Activated CD4-positive, alpha-beta T cell treated with anti-CD3 and anti-CD28 coated beads, Interleukin-2, amount 10 ng/mL, durations not matched to agents 24 days and 14 days (primary cell): Measurements from ENCODE around the gene MRPL47. TPM values are rescaled to one million over a fixed set of nuclear protein-coding genes. Genes with fewer than 3 reads are reported as not detected.
"Not testable (repeated sequence)": the region's sequence is repeated elsewhere in the genome, so short reads cannot be mapped to it uniquely, and the experiment has no call there.

Source experiments
- DNase-seq: peaks from one replicate; pipeline ENCODE4 v3.0.0; 2022
- H3K27ac Mint-ChIP-seq: one replicate; pipeline ENCODE4 v1.8.0; 2022; ENCODE audit warnings: mild to moderate bottlenecking, mixed read lengths
- H3K27me3 Mint-ChIP-seq: one replicate; pipeline ENCODE4 v1.8.0; 2022; ENCODE audit warnings: mixed read lengths
- H3K36me3 Mint-ChIP-seq: one replicate; pipeline ENCODE4 v1.8.0; 2022; ENCODE audit warnings: low read depth, mild to moderate bottlenecking, mixed read lengths
- H3K4me1 Mint-ChIP-seq: one replicate; pipeline ENCODE4 v1.8.0; 2021; ENCODE audit warnings: mixed read lengths
- H3K4me3 Mint-ChIP-seq: one replicate; pipeline ENCODE4 v1.8.0; 2022; ENCODE audit warnings: mild to moderate bottlenecking, moderate library complexity, mixed read lengths
- H3K9me3 Mint-ChIP-seq: one replicate; pipeline ENCODE4 v1.8.0; 2021; ENCODE audit warnings: mixed read lengths
- intact Hi-C: fragments of 100-400 bp; cut with micrococcal nuclease; formaldehyde crosslinking; loops from one replicate; pipeline ENCODE4 v1.15.1; 2023
- total RNA-seq: library from RNA; stranded (reverse); gene quantifications from 2 replicates; pipeline ENCODE4 v1.2.3, GENCODE V29; 2022

MRPL47 gene
- total RNA-seq = 66.6 and 68.2 TPM in 2 replicates

DNA sequence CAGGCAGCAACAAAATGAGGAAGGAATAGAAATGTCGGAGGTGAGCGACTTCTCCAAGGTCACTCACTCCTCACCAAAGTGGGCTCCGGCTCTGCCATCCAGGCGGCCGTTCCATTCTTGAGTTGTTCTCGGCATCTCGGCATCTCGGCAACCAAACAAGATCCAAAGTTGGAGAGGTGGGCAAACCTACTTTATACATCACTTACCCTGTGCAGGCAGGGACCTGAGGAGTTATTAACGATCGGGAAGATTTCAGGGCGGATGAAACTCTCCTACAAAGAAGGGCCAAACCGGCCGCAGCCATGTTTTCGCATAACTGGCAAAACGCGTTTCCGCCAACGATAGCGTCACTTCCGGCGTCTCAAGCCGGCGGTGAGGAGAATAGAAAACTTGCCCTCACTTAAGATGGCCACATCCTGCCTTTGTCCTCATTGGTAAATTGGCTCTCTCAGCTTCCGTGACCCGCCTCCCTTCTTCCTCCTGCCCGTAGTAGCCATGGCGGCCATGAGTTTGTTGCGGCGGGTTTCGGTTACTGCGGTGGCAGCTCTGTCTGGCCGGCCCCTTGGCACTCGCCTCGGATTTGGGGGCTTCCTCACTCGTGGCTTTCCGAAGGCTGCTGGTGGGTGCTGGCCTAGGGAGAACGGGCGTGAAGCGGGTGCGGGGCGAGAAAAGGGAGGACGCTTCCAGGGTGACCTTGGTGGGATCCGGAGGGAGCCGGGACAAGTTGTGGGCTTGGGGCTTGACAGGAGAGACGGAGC lies at the start of gene MRPL47, which contains the start of gene NDUFB5:
Gene MRPL47, minus strand, starts transcription at position 318 of the 758 bp plus-strand sequence. Its CDS starts 14 bp downstream, at position 304.
Gene NDUFB5, plus strand, starts transcription at position 474 of the 758 bp plus-strand sequence. Its CDS starts 22 bp downstream, at position 496.
- Mint-ChIP-seq H3K9me3 (no peaks in the 10 kb centered on the region), H3K4me3 (peak within 1 kb of the TSS; percentile 99), H3K27ac (peak within 1 kb of the TSS; percentile 100), H3K4me1 (peaks cover 34% of the 10 kb centered on the region), H3K27me3 (no peaks in the 10 kb centered on the region), H3K36me3 (peaks cover 36% of the 10 kb centered on the region)
- intact Hi-C loops = loop anchor here (1.0 to 5.0 kb wide), 6 partner anchors 41 to 998 kb away; partner anchors contain the start of genes GNB4, MFN1, TTC14 and ZMAT3
- peak; percentile 98 for DNase-seq

DNA sequence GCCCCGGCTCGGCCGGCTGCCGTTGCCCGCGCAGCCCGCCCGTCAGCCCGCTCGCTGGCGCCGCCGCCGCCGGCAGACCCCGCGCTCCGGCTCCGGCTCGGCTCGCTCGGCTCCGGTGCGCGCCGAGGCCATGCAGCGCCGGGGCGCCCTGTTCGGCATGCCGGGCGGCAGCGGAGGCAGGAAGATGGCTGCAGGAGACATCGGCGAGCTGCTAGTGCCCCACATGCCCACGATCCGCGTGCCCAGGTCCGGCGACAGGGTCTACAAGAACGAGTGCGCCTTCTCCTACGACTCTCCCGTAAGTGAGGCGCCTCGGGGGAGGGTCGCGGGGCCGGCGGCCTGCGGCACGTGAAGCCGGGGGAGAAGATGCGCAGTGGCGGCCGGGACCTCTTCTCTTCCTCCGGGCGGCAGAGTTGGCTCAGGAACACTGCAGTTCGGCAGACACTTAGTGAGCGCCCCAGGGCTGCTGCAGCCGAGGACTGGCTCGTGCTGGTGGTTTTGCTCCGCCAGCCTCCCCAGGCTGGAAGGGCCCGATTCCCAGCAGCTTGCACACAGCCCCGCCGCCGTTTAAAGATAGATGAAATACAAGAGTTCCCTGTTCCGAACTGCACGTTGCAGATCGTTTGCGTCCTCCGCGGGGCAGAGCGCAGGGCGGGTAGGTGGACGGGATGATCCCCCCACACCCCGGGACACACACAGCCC lies 48.8 kb upstream of the MRPL47 start:
- Mint-ChIP-seq H3K27ac (peak overlapping the region; percentile 92), H3K9me3 (no peaks in the 10 kb centered on the region)

DNA sequence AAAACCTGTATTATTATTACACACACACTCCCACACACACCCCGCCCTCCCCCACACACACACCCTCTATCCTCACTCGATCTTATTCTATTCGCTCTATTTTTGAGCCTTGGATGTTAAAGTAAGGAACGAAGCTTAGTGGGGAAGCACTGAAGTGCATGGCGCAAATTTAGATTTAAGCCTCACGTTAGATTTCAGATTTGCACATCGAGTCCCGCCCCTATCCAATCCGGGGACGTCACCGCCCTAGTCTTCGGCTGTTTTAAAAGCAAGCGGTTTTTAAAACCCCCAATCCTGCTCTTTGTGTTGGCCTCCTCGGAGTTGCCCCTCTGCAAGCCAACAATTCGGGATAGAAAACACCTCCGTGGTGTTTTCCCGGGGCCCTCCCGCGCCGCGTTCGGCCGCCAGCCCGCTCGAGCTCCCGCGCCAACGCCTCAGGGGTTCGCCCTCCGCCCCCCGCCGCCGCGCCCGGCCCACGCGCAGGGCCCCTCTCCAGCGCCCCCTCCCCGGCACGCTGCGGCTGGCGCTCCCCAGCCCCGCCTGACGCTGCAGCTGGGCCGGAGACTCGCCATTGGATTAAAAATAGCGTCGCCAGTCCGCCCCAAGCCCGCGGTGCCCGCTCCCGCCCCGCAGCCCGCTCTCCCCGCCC lies 48.1 kb upstream of the MRPL47 start, which contains the start of gene USP13:
Gene USP13, plus strand, starts transcription at position 594 of the 649 bp plus-strand sequence. CDS start 186 bp downstream, outside the sequence.
- DNase-seq = peak; percentile 88
- Mint-ChIP-seq H3K9me3 (no peaks in the 10 kb centered on the region), H3K27ac (peak within 1 kb of the TSS; percentile 92), H3K4me3 (peak within 1 kb of the TSS; percentile 93), H3K27me3 (peaks cover 15% of the 10 kb centered on the region), H3K4me1 (peaks cover 16% of the 10 kb centered on the region), H3K36me3 (peaks cover 8% of the 10 kb centered on the region)
- intact Hi-C loops = loop anchor here (1.0 to 2.0 kb wide), 3 partner anchors 43 to 950 kb away; partner anchors contain the start of genes ACTL6A and TTC14

More for the DNA sequence above, 48.8 kb upstream of the MRPL47 start:
- peaks cover 8% of the 10 kb centered on the region for H3K36me3 Mint-ChIP-seq
- peak overlapping the region; percentile 93 for H3K4me3 Mint-ChIP-seq
- peaks cover 17% of the 10 kb centered on the region for H3K4me1 Mint-ChIP-seq
- intact Hi-C loops = loop anchor here (1.0 to 2.0 kb wide), 2 partner anchors 90 to 949 kb away; partner anchors contain the start of genes ACTL6A and TTC14
- peaks cover 15% of the 10 kb centered on the region for H3K27me3 Mint-ChIP-seq
- peak; percentile 89 for DNase-seq

DNA sequence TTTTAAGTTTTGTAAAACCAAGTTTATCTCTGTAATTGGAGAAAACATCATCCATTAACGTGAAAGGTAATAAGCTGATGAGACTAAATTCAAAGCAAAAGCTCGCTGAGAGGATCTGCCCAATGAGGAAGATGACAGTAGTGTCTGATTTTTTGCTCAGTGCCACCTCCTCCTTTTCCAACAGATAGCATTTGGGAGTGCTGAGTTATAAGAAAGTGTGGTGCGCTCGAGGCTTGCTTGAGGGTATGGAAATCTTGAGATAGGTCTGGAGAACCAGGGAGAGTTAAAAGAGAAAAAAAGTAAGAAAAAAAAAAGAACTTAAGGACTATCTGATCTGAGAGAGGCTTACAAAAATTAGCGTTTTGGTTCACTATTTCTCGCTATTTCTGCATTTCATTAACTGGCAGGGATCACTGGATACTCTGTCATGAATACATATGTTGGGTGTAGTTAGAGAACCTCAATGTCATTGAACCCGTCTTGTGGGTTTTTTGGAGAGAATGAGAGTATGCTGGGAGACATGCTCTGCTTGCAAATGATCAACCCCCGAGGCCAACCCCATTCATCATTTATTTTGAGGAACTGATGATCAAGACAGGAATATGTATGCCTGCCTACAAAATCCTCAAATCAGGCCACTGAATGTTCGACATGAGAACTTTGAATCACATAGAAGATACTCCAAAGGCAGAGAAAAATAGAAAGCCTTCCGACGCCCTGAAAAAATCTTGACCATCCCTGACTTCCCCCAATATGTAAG lies 47.4 kb upstream of the MRPL47 start:
- H3K4me3 Mint-ChIP-seq = peak overlapping the region; percentile 93
- H3K4me1 Mint-ChIP-seq = peaks cover 16% of the 10 kb centered on the region
- intact Hi-C loops = loop anchor here (1.0 to 2.0 kb wide), 2 partner anchors 43 to 89 kb away; partner anchors contain the start of gene ACTL6A
- peak overlapping the region; percentile 15 for H3K27ac Mint-ChIP-seq
- peaks cover 16% of the 10 kb centered on the region for H3K27me3 Mint-ChIP-seq
- no peaks in the 10 kb centered on the region for H3K9me3 Mint-ChIP-seq
- DNase-seq = no peak
- peaks cover 8% of the 10 kb centered on the region for H3K36me3 Mint-ChIP-seq

DNA sequence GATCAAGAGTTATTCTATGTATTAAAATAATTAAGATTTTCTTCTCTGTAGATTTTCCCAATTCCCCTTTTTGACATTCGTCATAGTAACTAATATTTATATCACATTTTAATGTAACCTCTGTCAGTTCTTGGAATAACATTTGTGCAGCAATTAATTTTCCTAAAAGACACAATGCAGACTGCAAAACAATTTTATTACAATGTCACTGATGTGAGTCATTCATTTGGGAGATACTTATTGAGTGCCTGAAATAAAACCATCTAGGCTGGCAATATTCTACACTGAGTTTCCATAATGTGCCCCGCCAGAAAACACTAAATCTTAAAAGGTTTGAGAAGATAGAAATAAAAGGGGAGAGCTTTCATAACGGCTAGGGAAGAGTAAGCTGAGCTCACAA lies 41.7 kb upstream of the MRPL47 start:
- H3K9me3 Mint-ChIP-seq = no peaks in the 10 kb centered on the region
- H3K27me3 Mint-ChIP-seq = peaks cover 10% of the 10 kb centered on the region
- no peak overlapping the region for H3K4me3 Mint-ChIP-seq
- H3K27ac Mint-ChIP-seq = no peak overlapping the region
- intact Hi-C loops = no loop called here
- no peaks in the 10 kb centered on the region for H3K36me3 Mint-ChIP-seq
- no peak for DNase-seq
- peaks cover 3% of the 10 kb centered on the region for H3K4me1 Mint-ChIP-seq

DNA sequence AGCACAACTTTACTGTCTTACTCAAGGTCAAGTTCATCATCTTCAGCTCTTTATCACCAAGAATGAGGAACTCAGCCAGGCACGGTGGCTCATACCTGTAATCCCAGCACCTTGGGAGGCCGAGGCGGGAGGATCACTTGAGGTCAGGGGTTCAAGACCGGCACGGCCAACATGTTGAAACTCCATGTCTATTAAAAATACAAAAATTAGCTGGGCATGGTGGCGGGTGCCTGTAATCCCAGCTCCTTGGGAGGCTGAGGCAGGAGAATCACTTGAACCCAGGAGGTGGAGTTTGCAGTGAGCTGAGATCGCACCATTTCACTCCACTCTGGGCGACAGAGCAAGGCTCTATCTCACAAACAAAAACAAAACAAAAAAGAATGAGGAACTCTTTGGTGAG lies 39.4 kb upstream of the MRPL47 start:
- H3K27me3 Mint-ChIP-seq, intact Hi-C loops, H3K36me3 Mint-ChIP-seq: not testable (repeated sequence)

DNA sequence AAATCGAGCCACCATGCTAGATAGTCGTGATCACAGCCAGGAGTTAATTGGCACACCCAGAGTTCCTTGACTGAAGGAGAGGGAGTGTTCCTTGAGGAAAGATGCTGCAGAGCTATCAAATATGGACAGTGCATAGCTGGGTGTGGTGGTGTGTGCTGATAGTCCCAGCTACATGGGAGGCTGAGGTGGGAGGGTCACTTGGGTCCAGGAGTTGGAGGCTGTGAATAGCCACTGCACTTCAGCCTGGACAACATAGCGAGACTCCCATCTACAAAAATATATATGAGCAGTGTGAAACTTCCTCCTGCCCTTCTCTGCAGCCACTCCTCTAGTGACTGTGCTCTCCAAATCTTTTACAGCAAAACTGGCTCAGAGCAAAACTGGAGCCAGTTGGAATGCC lies 38.4 kb upstream of the MRPL47 start:
- H3K36me3 Mint-ChIP-seq = no peaks in the 10 kb centered on the region
- H3K27me3 Mint-ChIP-seq = peaks cover 6% of the 10 kb centered on the region

More for the DNA sequence above, 39.4 kb upstream of the MRPL47 start:
- DNase-seq, H3K4me3 Mint-ChIP-seq, H3K27ac Mint-ChIP-seq, H3K4me1 Mint-ChIP-seq, H3K9me3 Mint-ChIP-seq: not testable (repeated sequence)

DNA sequence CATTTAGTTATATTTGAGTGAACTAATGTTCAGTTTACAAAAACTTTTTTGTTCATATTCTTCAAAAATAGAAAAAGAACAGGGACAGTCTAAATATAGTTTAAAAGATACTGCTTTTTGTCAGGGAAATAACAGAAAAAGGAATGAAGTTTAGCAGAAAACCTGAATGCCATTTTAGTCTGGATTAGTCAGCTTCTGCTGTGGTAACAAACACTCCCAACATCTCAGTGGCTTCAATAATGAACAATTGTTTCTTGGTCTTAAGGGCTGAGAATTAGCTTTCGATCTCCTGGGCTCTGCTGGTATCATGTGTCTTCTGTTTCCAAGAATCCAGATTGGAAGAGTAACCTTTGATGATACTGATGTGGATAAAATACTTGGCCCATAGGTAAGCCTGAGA lies 36.0 kb upstream of the MRPL47 start:
- H3K36me3 Mint-ChIP-seq = no peaks in the 10 kb centered on the region
- peaks cover 1% of the 10 kb centered on the region for H3K27me3 Mint-ChIP-seq
- no peak overlapping the region for H3K27ac Mint-ChIP-seq
- intact Hi-C loops = no loop called here
- H3K9me3 Mint-ChIP-seq = peaks cover 4% of the 10 kb centered on the region
- DNase-seq = no peak
- H3K4me1 Mint-ChIP-seq = peaks cover 3% of the 10 kb centered on the region
- H3K4me3 Mint-ChIP-seq = no peak overlapping the region

More for the DNA sequence above, 38.4 kb upstream of the MRPL47 start:
- DNase-seq = no peak
- no peak overlapping the region for H3K4me3 Mint-ChIP-seq
- H3K9me3 Mint-ChIP-seq = peaks cover 4% of the 10 kb centered on the region
- H3K27ac Mint-ChIP-seq = no peak overlapping the region
- intact Hi-C loops = no loop called here
- peaks cover 3% of the 10 kb centered on the region for H3K4me1 Mint-ChIP-seq

DNA sequence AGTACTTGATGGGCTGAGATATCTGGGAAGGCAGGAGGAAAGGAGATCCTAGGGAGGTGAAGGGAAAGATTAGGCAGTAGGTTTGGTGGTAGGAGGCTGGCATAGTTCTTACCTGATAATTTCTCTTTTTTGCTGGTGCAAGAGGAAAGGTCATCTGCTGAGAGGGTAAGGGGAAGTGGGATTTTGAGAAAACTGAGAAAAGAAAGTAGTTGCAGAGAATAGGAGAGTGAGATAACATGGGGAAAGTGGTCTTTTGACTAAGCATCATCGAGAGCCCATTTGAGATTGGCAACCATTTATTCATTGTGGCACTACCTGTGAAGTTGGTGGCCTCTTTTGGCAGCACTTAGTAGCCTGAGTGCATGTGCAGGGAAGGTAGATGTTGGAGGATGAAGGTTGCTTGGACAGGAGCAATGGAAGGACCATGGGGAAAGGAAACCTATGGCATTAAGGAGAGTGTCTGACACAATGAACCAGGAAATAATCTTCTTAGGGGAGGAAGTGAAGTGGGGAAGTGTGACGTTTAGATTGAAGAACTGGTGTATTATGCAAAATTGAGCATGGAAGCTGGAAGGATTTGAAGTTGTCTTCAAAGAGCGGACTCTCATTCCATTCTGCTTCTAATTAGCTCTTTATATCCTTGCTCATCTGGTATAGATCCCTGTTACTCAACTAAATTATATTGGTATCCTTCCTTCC lies 26.5 kb upstream of the MRPL47 start:
- H3K27me3 Mint-ChIP-seq = no peaks in the 10 kb centered on the region
- no peaks in the 10 kb centered on the region for H3K4me1 Mint-ChIP-seq
- intact Hi-C loops = no loop called here
- H3K4me3 Mint-ChIP-seq = no peak overlapping the region
- H3K9me3 Mint-ChIP-seq = no peaks in the 10 kb centered on the region
- H3K27ac Mint-ChIP-seq = no peak overlapping the region
- no peak for DNase-seq
- H3K36me3 Mint-ChIP-seq = peaks cover 2% of the 10 kb centered on the region

DNA sequence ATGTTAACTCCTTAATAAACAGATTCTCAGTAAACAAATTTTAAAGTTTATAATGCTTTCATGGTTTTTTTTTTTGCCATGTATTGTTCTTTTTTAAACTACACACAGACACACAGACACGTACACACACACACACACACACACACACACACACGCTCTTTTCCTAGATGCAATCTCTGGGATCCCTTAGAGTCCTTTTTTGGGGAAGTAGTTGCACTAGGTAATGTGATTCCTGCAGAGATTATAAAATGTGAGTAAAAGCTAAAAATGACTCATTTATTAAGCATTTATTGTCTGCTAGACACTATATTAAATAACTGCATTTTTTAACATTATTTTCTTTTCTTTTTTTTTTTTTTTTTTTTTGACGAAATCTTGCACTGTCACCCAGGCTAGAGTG lies 20.0 kb upstream of the MRPL47 start:
- H3K27me3 Mint-ChIP-seq = no peaks in the 10 kb centered on the region
- H3K9me3 Mint-ChIP-seq = no peaks in the 10 kb centered on the region
- no peak for DNase-seq
- H3K4me1 Mint-ChIP-seq = no peaks in the 10 kb centered on the region
- peaks cover 48% of the 10 kb centered on the region for H3K36me3 Mint-ChIP-seq
- no peak overlapping the region for H3K27ac Mint-ChIP-seq
- H3K4me3 Mint-ChIP-seq = no peak overlapping the region
- intact Hi-C loops = no loop called here

DNA sequence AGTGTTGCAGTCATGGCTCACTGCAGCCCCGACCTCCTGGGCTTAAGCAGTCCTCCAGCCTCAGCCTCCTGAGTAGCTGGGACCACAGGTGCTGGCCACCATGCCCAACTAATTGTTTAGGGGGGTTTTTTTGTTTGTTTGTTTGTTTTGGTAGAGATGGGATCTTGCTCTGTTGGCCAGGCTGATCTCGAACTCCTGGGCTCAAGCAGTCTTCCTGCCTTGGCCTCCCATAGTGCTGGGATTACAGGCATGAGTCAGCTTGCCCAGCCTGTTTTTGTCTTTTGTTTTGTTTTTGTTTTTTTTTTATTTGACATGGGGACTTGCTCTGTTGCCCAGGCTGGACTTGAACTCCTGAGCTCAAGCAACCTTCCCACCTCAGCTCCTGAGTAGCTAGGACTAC lies 17.6 kb upstream of the MRPL47 start:
- H3K27ac Mint-ChIP-seq = no peak overlapping the region
- H3K36me3 Mint-ChIP-seq = peaks cover 60% of the 10 kb centered on the region
- no peaks in the 10 kb centered on the region for H3K9me3 Mint-ChIP-seq

DNA sequence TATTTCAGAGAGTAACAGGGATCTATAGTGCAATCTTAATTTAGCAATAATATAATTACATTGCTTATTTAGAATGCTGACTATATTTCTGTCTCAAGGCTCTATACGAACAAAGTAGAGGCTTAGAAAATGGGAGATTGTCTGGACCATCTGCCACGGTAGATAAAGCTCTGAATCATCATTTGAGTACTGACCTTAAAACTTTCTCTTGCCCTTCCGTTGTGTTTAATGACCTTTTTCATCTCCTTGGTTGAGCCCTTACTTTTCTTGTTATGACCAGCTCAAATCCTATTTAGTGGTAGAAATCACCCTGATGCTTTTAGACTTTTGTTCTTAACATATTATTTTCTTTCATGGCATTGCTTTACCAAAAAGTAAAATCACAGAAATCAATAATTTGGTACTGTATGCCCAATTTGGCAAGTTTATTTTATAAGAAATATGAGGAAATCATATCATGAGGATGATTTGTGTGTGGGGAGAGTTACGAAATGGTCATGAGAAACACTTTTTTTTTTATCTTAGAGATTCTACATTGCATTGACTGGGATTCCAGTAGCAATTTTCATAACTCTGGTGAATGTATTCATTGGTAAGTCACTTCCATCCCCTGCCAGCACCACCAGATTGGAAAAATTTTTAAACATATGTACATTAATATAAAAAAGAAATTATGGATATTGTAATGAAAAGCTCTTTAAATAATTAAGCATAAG lies 11.2 kb upstream of the MRPL47 start:
- Mint-ChIP-seq H3K27me3 (no peaks in the 10 kb centered on the region), H3K4me3 (no peak overlapping the region), H3K36me3 (peaks cover 38% of the 10 kb centered on the region), H3K27ac (no peak overlapping the region), H3K4me1 (peaks cover 9% of the 10 kb centered on the region), H3K9me3 (no peaks in the 10 kb centered on the region)
- no peak for DNase-seq
- intact Hi-C loops = no loop called here

More for the DNA sequence above, 17.6 kb upstream of the MRPL47 start:
- Mint-ChIP-seq H3K4me3 (no peak overlapping the region), H3K27me3 (no peaks in the 10 kb centered on the region), H3K4me1 (no peaks in the 10 kb centered on the region)
- DNase-seq = no peak
- intact Hi-C loops = no loop called here
